Measurements from ENCODE around the gene BMF.

The BMF gene

GRCh38 chr15:40065166-40065565 is 43.5 kb downstream of the BMF start:
- no peak for DNase-seq (ENCODE audit: low read depth)

DNA sequence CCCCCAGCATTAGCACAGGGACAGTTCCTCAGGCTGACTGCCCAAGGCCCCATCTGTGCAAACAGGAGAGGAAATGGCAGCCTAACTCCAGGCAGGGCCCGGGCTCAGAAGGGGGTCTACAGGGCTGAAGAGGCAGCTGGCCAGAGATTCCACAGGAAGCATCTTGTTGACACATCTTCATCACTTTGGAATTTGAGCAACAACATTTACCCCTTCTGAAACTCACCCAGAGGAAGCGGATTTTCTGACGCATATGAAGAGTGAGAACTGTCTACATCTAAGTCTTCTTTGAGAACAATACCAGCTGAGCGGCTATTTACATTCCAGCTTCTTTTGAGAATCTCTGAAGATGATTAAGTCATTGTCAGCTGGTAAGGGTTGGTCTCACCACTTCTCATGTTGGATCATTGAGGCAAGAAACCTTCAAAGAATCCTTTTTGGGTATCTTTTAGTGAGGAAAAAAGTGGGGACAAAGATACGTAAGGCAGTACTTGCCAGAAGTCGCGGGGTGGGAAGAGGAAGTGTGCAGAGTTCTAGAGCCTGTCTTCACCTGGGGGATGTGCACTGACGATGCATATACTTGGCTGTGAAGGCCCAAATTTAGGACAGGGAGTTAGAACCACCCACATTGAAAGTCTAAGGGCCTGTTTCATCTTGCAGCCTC is 44.3 kb downstream of the BMF start:
- DNase-seq (ENCODE audit: low read depth) = no peak

DNA sequence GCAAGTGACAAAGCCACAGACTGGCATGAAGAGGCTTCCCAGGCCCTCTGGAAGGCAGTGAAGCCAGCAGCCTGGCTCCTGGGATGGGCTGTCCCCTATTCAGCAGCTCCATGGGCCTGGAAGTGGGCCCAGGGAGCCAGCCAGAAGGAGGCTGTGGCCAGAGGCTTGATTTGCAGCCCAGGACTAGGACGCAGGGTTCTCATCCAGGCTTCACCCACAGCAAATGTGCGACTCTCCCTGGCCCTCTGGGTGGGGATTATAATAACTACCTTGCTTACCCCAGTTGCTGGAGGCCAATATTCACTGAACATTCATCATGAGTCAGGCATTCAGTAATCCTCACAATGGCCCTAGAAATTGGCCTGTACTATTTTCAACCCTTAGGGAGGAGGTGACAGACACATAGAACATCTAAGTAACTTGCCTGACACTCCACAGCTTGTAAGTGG is 45.1 kb downstream of the BMF start:
- no peak for DNase-seq (ENCODE audit: low read depth)

- no peak for DNase-seq (ENCODE audit: low read depth)
Observed at GRCh38 chr15:40062816-40063562, 45.7 kb downstream of the BMF start.

- no peak for DNase-seq (ENCODE audit: low read depth)
Observed at GRCh38 chr15:40061212-40061901, 47.3 kb downstream of the BMF start.

DNA sequence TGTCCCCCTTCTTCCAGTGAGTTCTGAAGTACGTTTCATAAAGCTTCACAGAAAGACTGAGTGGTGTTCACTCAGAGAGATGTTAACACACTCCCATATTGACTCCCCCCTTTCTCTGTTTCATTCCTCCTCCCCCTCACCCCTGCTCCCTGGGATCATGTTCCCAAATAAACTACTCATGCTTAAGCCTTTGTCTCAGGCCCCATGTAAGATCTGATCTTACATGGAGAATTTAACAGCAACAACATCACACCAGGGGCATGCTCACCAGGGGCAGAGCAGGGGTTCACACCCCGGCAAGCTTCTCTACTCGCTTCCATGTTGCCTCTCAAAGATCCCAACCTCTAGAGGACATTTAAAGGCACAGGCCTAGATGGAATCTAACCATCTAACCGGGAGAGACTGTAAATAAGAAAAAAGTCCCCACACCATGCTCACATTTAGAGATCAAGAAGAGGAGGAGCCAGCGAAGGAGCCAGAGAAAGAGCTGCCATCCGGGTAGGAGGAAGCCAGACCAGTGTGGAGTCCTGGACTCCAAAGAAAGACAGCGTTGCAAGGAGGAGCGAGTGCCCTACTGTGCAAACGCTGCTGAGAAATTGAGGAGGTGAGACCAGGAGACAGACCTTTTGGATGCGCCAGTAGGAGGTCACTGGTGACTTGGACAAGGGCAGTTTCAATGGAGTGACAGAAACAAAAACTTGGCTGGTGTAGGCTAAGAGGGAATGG is 48.3 kb downstream of the BMF start:
- no peak for DNase-seq (ENCODE audit: low read depth)

DNA sequence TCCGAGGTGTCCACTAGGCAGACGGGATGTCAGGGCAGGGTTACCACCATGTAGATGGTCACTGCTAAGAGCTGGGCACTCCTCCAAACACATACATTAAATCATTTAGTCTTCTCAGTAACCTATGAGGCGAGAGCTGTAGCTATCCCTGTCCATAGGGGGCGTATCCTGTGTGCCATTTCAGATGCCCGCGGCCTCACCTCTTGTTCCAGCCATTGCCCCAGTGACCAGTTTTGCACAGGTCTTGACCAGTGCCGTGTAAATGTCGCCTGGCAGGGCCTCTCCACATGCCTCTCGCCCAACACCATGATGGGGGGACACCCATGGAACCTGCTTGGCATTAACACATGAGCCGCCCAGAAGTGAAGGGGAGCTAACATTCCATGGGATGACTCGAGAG is 48.9 kb downstream of the BMF start:
- DNase-seq (ENCODE audit: low read depth) = no peak

DNA sequence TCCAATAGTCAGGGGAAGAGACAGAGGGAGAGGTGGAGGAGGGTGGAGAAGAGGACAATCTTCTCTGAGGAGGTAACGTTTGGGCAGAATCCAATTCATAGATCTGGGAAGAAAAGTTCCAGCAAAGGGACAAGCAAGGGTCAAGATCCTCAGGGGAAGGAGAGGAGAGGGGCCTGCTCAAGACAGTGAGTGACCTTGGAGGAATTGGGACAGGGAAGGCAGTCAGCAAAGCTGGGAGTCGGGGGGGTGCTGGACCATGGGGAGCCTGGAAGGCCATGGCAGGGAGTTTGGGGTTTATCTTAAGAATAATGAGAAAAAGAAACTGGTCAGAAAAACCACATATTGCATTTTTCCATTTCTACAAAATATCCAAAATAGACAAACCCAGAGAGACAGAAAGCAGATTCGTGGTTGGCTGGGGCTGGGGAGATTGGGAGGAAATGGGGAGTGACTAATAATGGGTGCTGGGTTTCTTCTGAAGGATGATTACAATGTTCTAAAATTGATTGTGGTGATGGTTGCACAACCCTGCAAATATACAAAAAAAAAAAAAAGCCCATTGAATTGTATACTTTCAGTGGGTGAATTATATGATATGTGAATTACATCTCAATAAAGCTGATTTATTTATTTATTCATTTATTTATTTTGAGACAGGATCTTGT is 50.1 kb downstream of the BMF start:
- DNase-seq (ENCODE audit: low read depth) = no peak

DNA sequence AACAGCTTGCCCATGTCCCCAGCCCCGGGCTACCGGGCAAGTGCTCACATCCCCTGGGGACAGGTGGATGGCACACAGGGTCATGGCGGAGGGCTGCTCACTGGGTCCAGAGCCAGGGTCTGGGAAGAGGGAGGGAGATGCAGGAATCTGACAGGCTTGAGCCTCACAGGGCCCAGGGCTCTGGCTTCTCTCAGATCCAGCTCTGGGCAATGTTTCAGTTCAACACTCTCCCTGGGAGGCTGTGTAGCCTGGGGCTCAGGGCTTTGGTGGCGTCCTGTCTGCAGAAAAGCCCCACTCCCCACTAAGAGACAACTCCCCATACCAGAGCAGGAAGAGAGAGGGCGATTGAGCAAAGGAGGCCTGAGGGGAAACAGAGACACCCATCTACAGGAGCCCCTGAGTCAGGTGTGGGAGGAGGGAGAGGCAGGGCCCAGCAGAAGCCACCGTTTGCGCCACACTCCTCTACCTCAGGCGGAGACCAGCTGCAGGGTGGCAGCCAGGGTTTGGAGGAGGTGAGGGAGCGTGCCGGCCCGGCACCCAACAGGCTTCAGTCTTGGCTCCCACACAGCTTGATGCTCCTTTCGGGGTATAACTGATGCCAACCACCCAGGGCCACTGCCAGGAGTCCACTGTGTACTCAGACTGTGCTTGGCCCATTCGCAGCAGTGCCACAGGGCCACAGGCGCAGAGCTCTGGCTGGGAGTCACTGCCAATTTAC is 52.9 kb downstream of the BMF start:
- no peak for DNase-seq (ENCODE audit: low read depth)

DNA sequence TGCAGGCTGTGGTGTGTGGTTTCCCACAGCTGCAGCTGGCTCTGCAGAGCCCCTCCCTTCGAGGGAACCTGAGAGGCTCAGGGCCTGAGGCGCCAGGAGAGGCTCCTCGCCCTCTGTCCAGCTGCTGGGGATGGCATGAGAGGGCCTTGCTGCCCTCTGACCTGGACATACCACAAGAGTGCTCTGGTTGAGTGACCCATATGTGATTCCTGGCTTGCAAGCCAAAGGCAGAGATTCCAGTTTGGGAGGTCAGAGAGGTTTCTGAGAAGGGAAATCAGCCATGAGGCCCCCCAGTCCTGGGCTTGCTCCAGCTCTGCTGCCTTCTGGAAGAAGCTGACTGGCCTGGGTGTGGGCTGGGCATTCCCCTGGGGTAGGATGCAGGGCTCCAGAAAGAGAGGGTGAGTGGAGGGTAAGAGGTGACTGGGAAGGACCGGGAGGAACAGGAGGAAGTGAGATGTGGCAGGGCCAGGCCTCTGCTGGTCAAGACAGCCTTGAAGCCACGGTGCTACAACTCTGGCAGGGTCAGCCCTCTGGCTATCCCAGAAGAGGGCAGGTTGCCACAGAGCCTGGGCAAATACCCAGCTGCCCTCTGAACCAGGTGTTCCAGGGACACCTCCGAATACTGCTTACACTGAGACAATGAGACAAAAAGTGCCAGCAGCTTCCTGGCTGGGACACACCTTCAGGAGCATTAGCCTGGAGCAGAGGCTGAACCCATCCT is 53.7 kb downstream of the BMF start:
- DNase-seq (ENCODE audit: low read depth) = no peak

DNA sequence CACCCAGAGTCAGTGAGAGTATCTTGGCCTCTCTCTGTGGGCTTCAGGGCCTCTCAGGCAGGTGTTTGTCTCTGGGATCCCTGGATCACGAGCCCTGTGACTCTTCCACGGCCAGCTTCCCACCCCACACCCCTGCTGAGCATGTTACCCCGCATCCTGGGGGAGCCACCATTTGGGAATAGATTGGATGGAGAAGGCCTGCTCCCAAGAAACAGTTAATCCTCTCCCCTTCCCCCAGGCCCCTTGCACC is 54.1 kb downstream of the BMF start:
- DNase-seq (ENCODE audit: low read depth) = no peak

GRCh38 chr15:40053831-40054604 is 54.7 kb downstream of the BMF start:
- DNase-seq (ENCODE audit: low read depth) = no peak

DNA sequence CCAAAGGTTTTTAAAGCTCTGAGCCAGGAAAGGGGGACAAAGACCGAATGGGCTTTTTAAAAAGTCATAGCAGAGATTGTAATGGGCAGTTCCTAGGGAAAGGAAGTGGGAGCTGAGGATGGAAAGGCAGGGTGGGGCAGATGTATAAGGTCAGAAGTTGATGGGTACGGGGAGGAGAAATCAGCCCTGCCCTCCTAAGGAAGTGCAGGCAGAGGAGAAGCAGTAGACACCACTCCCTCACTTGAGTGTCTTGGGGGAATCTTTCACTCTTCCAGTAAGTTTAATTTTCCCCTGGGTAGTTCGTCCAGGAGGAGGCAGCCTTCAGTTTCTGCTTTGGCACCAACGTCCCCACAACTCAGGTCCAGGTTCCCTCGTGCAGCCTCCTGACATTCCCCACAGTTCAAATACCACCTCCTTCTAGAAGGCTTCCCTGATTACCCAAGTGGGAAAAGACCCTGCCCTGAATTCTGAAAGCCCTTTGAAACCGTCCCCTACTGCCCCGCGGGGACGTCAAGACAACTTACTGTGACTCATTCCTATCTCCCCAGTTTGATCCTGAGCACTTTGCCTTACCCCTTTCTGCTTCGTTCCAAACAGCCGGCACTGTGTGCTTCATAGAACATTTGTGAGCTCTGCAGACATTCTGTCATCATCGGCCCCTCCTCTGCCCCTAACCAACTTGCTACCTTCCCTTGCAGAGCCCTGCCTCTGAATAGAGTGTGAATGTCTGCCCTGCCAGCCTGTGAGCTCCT is 55.4 kb downstream of the BMF start:
- no peak for DNase-seq (ENCODE audit: low read depth)

DNA sequence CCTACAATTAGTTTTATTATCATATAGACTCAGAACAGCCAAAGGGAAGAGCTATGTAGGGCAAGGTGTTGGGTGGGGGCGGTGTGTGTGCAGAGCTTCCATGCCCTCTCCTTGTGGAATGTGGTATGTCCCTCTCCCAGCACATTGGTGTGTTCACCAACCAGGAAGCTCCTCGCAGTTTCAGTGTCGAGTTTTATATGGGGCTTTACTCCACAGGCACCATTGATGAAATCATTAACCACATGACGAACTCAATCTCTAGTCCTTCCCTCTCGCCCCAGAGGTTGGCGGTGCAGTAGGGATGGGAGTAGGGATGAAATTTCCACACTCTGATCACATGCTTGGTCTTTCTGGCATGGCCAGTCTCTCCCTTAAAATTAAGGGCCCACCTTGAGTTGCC is 56.1 kb downstream of the BMF start:
- DNase-seq (ENCODE audit: low read depth) = no peak

DNA sequence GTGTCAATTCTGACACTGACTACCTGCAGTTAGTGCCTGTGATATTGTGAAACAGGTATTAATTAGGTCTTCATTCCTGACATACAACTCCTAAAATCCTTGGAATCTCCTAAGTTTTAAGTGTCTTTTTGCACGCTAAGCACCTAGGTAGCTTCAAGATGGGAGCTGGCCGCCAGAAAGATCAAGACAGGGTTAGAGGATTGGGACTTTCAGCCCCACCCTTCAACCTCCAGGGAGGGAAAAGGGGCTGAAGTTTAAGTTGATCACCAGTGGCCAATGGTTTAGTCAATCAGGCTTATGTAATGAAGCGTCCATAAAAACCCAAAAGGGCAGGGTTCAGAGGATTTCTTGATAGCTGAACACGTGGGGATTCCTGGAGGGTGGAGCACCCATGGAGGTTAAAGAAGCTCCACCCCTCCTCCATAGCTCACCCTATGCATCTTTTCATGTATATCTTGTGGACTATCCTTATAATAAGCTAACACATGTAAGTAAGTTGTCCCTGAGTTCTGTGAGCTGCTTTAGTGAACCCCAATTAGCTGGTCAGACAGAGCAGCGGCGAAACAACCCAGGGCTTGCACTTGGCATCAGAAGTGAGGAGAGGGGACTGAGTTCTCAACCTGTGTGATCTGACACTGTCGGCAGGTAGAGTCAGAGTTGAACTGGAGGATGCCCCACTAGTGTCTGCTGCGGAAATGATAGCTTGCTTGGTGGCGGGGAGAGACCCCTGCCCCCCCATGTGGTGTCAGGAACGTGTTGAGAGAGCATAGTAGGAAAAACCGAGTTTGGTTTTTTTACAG is 56.9 kb downstream of the BMF start:
- no peak for DNase-seq (ENCODE audit: low read depth)

GRCh38 chr15:40050788-40051470 is 57.8 kb downstream of the BMF start:
- no peak for DNase-seq (ENCODE audit: low read depth)

DNA sequence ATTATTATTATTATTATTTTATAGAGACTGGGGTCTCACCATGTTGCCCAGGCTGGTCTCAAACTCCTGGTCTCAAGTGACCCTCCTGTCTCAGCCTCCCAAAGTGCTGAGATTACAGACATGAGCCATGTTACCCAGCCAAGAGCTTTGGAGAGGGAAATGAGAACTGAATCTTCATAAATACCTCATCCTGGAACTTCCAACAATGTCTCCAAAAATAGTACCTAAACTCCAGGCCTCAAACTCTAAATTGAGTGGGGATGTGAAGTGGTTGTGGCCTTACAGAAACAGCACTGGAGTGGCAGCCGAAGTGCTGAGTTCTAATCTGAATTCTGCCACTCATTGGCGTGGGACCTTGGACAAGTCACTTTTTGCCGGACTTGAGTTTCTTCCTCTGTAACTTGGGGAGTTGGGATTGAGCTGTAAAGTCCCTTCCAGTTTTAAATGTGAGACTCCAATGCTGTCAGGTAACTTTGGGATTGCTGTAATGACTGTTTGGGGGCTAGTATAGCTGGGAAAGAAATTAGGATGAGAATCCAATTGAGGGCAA is 59.7 kb downstream of the BMF start:
- no peak for DNase-seq (ENCODE audit: low read depth)
